H1 (cell line): Measurements from ENCODE around the gene TRIM47. TPM values are rescaled to one million over a fixed set of nuclear protein-coding genes. Genes with fewer than 3 reads are reported as not detected.
A peak's percentile ranks its signal among the peaks of the same experiment; 100 is the strongest.

Source experiments
- CTCF ChIA-PET: fragments of 300-600 bp; sonication (Branson Sonifier 250); formaldehyde crosslinking; loops from one replicate; lab custom pipeline; 2021; ENCODE audit not compliant: partially characterized antibody; lab: Charles Lee
- POLR2A ChIA-PET: fragments of 300-600 bp; sonication (Branson Sonifier 250); formaldehyde crosslinking; loops from one replicate; lab custom pipeline; 2021; ENCODE audit warnings: inconsistent platforms; ENCODE audit not compliant: partially characterized antibody; lab: Charles Lee
- DNase-seq, 2 experiments: peaks; one replicate each; pipeline versions ENCODE4 v3.0.0 to v3.0.0-alpha.2; 2010 to 2022; ENCODE audit warnings: low spot score in 2 of 2, low read depth in 1 of 2, mixed read lengths in 1 of 2
- FAIRE-seq: peaks from 2 replicates; lab custom pipeline; 2011; peaks lifted over from hg19 to GRCh38; lab: Jason Lieb, UNC
- H2AFZ ChIP-seq: 2 replicates; pipeline ENCODE4 v1.8.1; 2012; ENCODE audit warnings: low read length, inconsistent platforms
- H2AK5ac ChIP-seq: 2 replicates; pipeline ENCODE4 v1.6.1; 2013; ENCODE audit warnings: low read depth, low read length
- H2BK120ac ChIP-seq: replicated peaks from 2 replicates; pipeline ENCODE3; 2013; ENCODE audit warnings: low read depth, low read length, inconsistent platforms
- H2BK12ac ChIP-seq: 2 replicates; pipeline ENCODE4 v1.6.1; 2013; ENCODE audit warnings: low read depth, low read length
- H2BK15ac ChIP-seq: 2 replicates; pipeline ENCODE4 v1.6.1; 2013; ENCODE audit warnings: low read length
- H2BK20ac ChIP-seq: 2 replicates; pipeline ENCODE4 v1.6.1; 2013; ENCODE audit warnings: low read length
- H2BK5ac ChIP-seq: 2 replicates; pipeline ENCODE4 v1.6.1; 2013; ENCODE audit warnings: low read depth, low read length
- H3K14ac ChIP-seq: 2 replicates; pipeline ENCODE4 v1.6.1; 2013; ENCODE audit warnings: inconsistent platforms; ENCODE audit not compliant: insufficient read length
- H3K18ac ChIP-seq: 2 replicates; pipeline ENCODE4 v1.6.1; 2013; ENCODE audit warnings: low read length; ENCODE audit errors: extremely low read depth
- H3K23ac ChIP-seq: 2 replicates; pipeline ENCODE4 v1.6.1; 2013; ENCODE audit warnings: inconsistent platforms; ENCODE audit not compliant: insufficient read length
- H3K23me2 ChIP-seq: 2 replicates; pipeline ENCODE4 v1.6.1; 2013; ENCODE audit warnings: low read depth, low read length
- H3K27ac ChIP-seq: 2 replicates; pipeline ENCODE4 v1.6.1; 2011; ENCODE audit warnings: low read depth, low read length, inconsistent platforms
- H3K27me3 ChIP-seq, 4 experiments: replicated peaks in 1 of 4; 1 replicate in 1 of 4; 2 replicates in 3 of 4; pipeline versions ENCODE4 v1.6.1 to v1.8.1; 2011 to 2013; ENCODE audit warnings: low read length in 3 of 4, mild to moderate bottlenecking in 3 of 4, inconsistent platforms in 2 of 4, mixed read lengths in 2 of 4, moderate library complexity in 1 of 4; ENCODE audit not compliant: control insufficient read depth in 3 of 4, insufficient read depth in 3 of 4; ENCODE audit errors: extremely low read depth in 1 of 4
- H3K36me3 ChIP-seq, 4 experiments: 2 replicates each; pipeline versions ENCODE4 v1.6.1 to v1.8.1; 2011 to 2013; ENCODE audit warnings: mild to moderate bottlenecking in 4 of 4, low read length in 3 of 4, moderate library complexity in 2 of 4, control low read depth in 1 of 4, inconsistent platforms in 1 of 4; ENCODE audit not compliant: insufficient read depth in 4 of 4, control insufficient read depth in 2 of 4
- H3K4ac ChIP-seq: replicated peaks from 2 replicates; pipeline ENCODE3; 2013; ENCODE audit warnings: low read length, low read depth, mixed read lengths, inconsistent platforms; ENCODE audit not compliant: insufficient read length
- H3K4me1 ChIP-seq, 4 experiments: replicated peaks in 1 of 4; 1 replicate in 1 of 4; 2 replicates in 3 of 4; pipeline versions ENCODE4 v1.6.1 to v1.8.1; 2011 to 2013; ENCODE audit warnings: low read length in 3 of 4, inconsistent platforms in 2 of 4, mixed read lengths in 1 of 4; ENCODE audit not compliant: insufficient read depth in 4 of 4, control insufficient read depth in 3 of 4
- H3K4me2 ChIP-seq, 2 experiments: 2 replicates each; pipeline versions ENCODE4 v1.6.1 to v1.8.1; 2011 to 2013; ENCODE audit warnings: low read depth in 2 of 2, low read length in 2 of 2, control low read depth in 1 of 2, inconsistent platforms in 1 of 2, mild to moderate bottlenecking in 1 of 2; ENCODE audit not compliant: insufficient read depth in 1 of 2
- H3K4me3 ChIP-seq, 4 experiments: fragments of 200-600, 300-600 bp in 1 of 4; sonication (generic), shearing (Covaris generic), sonication (Bioruptor Twin) in 1 of 4; 2 replicates each; pipeline versions ENCODE4 v1.5.1 to v1.8.1; 2011 to 2016; ENCODE audit warnings: low read length in 4 of 4, low read depth in 3 of 4, control low read depth in 2 of 4, inconsistent platforms in 2 of 4, mild to moderate bottlenecking in 2 of 4, mixed read lengths in 1 of 4, moderate library complexity in 1 of 4; ENCODE audit not compliant: insufficient read depth in 2 of 4; ENCODE audit errors: extremely low read depth in 1 of 4
- H3K56ac ChIP-seq: replicated peaks from 2 replicates; pipeline ENCODE3; 2013; ENCODE audit warnings: low read depth, mild to moderate bottlenecking, mixed read lengths, low read length, inconsistent platforms; ENCODE audit not compliant: insufficient read length
- H3K79me1 ChIP-seq: 2 replicates; pipeline ENCODE4 v1.6.1; 2013; ENCODE audit warnings: low read depth, low read length, control low read depth
- H3K79me2 ChIP-seq, 2 experiments: 2 replicates each; pipeline versions ENCODE4 v1.6.1 to v1.8.1; 2012 to 2013; ENCODE audit warnings: low read length in 2 of 2, mild to moderate bottlenecking in 2 of 2, inconsistent platforms in 1 of 2; ENCODE audit not compliant: insufficient read depth in 2 of 2, control insufficient read depth in 1 of 2
- H3K9ac ChIP-seq, 4 experiments: replicated peaks in 1 of 4; 1 replicate in 1 of 4; 2 replicates in 3 of 4; pipeline versions ENCODE4 v1.6.1 to v1.8.1; 2011 to 2013; ENCODE audit warnings: low read depth in 3 of 4, low read length in 3 of 4, control low read depth in 2 of 4, mild to moderate bottlenecking in 2 of 4, moderate library complexity in 2 of 4, inconsistent platforms in 1 of 4; ENCODE audit errors: extremely low read depth in 1 of 4
- H3K9me3 ChIP-seq, 2 experiments: 2 replicates each; pipeline versions ENCODE4 v1.6.1 to v1.8.1; 2012 to 2013; ENCODE audit warnings: mild to moderate bottlenecking in 2 of 2, moderate library complexity in 2 of 2, control low read depth in 1 of 2, inconsistent platforms in 1 of 2, low read depth in 1 of 2, low read length in 1 of 2, mixed read lengths in 1 of 2; ENCODE audit not compliant: insufficient read depth in 2 of 2
- H4K20me1 ChIP-seq, 2 experiments: replicated peaks in 1 of 2; 2 replicates each; pipeline versions ENCODE3 to v1.8.1; 2011 to 2013; ENCODE audit warnings: inconsistent platforms in 2 of 2, low read length in 2 of 2, mild to moderate bottlenecking in 1 of 2; ENCODE audit not compliant: insufficient read depth in 2 of 2, control insufficient read depth in 1 of 2
- H4K5ac ChIP-seq: 2 replicates; pipeline ENCODE4 v1.6.1; 2013; ENCODE audit warnings: low read length, low read depth, mixed read lengths, inconsistent platforms; ENCODE audit not compliant: insufficient read length
- H4K8ac ChIP-seq: 2 replicates; pipeline ENCODE4 v1.8.0; 2013; ENCODE audit warnings: mild to moderate bottlenecking, moderate library complexity, low read length, inconsistent platforms; ENCODE audit not compliant: insufficient read depth; ENCODE audit errors: extremely low read depth
- H4K91ac ChIP-seq: replicated peaks from 2 replicates; pipeline ENCODE3; 2013; ENCODE audit warnings: low read length, mixed read lengths, inconsistent platforms; ENCODE audit not compliant: insufficient read length
- CBX5 ChIP-seq: fragments of 300-800, 300-1000 bp; sonication (generic); IDR thresholded peaks from 2 replicates; pipeline ENCODE4 v1.7.1; 2016; ENCODE audit warnings: antibody characterized with exemption, low read length, low read depth
- CTCF ChIP-seq, 3 experiments: IDR thresholded peaks; 1 replicate in 2 of 3; 2 replicates in 1 of 3; pipeline versions ENCODE4 v1.5.1 to v1.6.1; 2011; ENCODE audit warnings: low read length in 3 of 3, mild to moderate bottlenecking in 3 of 3, inconsistent platforms in 2 of 3, low read depth in 1 of 3, moderate library complexity in 1 of 3; ENCODE audit not compliant: insufficient read depth in 1 of 3; ENCODE audit errors: control extremely low read depth in 1 of 3
- GABPA ChIP-seq: IDR thresholded peaks from 2 replicates; pipeline ENCODE4 v1.6.1; 2011; ENCODE audit warnings: mild to moderate bottlenecking, low read length, moderate library complexity, borderline replicate concordance; ENCODE audit not compliant: insufficient read depth
- JUND ChIP-seq: IDR thresholded peaks from 2 replicates; pipeline ENCODE4 v1.6.1; 2011; ENCODE audit warnings: mild to moderate bottlenecking, improper control_type of control experiment, low read length
- KDM4A ChIP-seq: IDR thresholded peaks from one replicate; pipeline ENCODE4 v1.7.1; 2012; ENCODE audit warnings: low read depth, mild to moderate bottlenecking, moderate library complexity, low read length, inconsistent platforms; ENCODE audit not compliant: severe bottlenecking
- RXRA ChIP-seq: IDR thresholded peaks from 2 replicates; pipeline ENCODE4 v1.6.1; 2011; ENCODE audit warnings: low read depth, mild to moderate bottlenecking, low read length, moderate library complexity; ENCODE audit not compliant: insufficient read depth
- SUZ12 ChIP-seq: fragments of 200-600 bp; sonication (generic); IDR thresholded peaks from 2 replicates; pipeline ENCODE4 v1.6.1; 2012; ENCODE audit warnings: mild to moderate bottlenecking, inconsistent platforms, low read length, moderate library complexity, mixed read lengths
- WGBS, 2 experiments: shearing (Covaris generic) in 1 of 2; methylation state at CpG; one replicate each; pipeline versions ENCODE4 v1.1.6 to v1.1.7; 2013 to 2015; ENCODE audit warnings: low lambda C conversion rate in 2 of 2, mixed read lengths in 2 of 2, inconsistent platforms in 1 of 2, low coverage in 1 of 2, missing lambda C conversion rate in 1 of 2; ENCODE audit not compliant: insufficient replicate concordance in 2 of 2, insufficient coverage in 1 of 2, insufficient read length in 1 of 2; ENCODE audit errors: extremely low coverage in 1 of 2, missing lambda C conversion rate in 1 of 2; 5-methylcytosine and 5-hydroxymethylcytosine counted together
- polyA plus RNA-seq, 7 experiments: library from polyadenylated mRNA; depleted of rRNA in 3 of 7; stranded (reverse) in 5 of 7; unstranded in 2 of 7; fragments of >200 nt in 5 of 7; fragments of 200-250 nt in 2 of 7; gene quantifications; 1 replicate in 5 of 7; 2 replicates in 1 of 7; 4 replicates in 1 of 7; pipeline versions ENCODE4 v1.2.1 to v1.2.3, GENCODE V29; 2011 to 2013; ENCODE audit warnings: missing spikeins in 2 of 7, mixed read lengths in 2 of 7
- total RNA-seq: library from RNA; stranded (reverse); fragmentation: NEBNext Ultra II Directional; extraction: Animal tissue kit (Norgen Biotek cat#: 25700); gene quantifications from 2 replicates; pipeline ENCODE4 v1.2.1, GENCODE V29; 2021

Gene TRIM47
- total and polyA plus RNA-seq, 2 of the 8 experiments (the other 6 are each of a cell fraction or from before 2014, with no cell fraction given), result 6.3 to 6.4 TPM

- no peak for FAIRE-seq
- no peak overlapping the region for H3K4me2 ChIP-seq
- no peak overlapping the region for H3K56ac ChIP-seq
- no peak overlapping the region for H2AFZ ChIP-seq
- no peak overlapping the region for H2AK5ac ChIP-seq
- CTCF ChIA-PET, result interaction anchor here (0.6 to 21.9 kb wide), 29 partner anchors 10 to 323 kb away, joined by 3 to 563 read pairs (median 4); partner anchors contain the start of genes GALK1, UNC13D, UNK and WBP2
- POLR2A ChIA-PET, result interaction anchor here (0.9 to 16.0 kb wide), 17 partner anchors 9 to 169 kb away, joined by 3 to 216 read pairs (median 6); partner anchors contain the start of genes RECQL5, SAP30BP, TRIM65 and UNK
- no peak overlapping the region for H3K4ac ChIP-seq
- H3K79me2 ChIP-seq, result no peaks in the 10 kb centered on the region
- H4K91ac ChIP-seq, result no peak overlapping the region
- peak overlapping the region; percentile 23 for H4K5ac ChIP-seq
- H4K8ac ChIP-seq, result no peak overlapping the region; the same call in 1 of the 2 replicates
- no peak overlapping the region for H2BK120ac ChIP-seq
- TF ChIP-seq KDM4A, result no peak
- TF ChIP-seq RXRA, result no peak
- peak in 2 of 3 experiments; percentile 2 to 28; a peak in 1 of 4 replicates for TF ChIP-seq CTCF (IDR thresholded peaks at IDR 0.05; ENCODE audit: control extremely low read depth in 1 of 3, insufficient read depth in 1 of 3, low read depth in 1 of 3, low read length in 3 of 3)
- no peak for TF ChIP-seq GABPA
- TF ChIP-seq JUND, result no peak
- no peak for TF ChIP-seq SUZ12
- no peak for TF ChIP-seq CBX5
- TF ChIP-seq, all 59 proteins: peak for 1
- no peak overlapping the region for H3K23ac ChIP-seq
- H3K27ac ChIP-seq, result peak overlapping the region; percentile 43; the same call in 1 of the 2 replicates
- H3K9me3 ChIP-seq, result no peaks in the 10 kb centered on the region
- no peak overlapping the region for H3K18ac ChIP-seq
- H3K79me1 ChIP-seq, result 0 out of 2 replicates have a peak, but pooled peaks cover 2% of the 10 kb centered on the region
- H3K9ac ChIP-seq, result no peak overlapping the region
- H3K23me2 ChIP-seq, result peaks cover 2% of the 10 kb centered on the region; the same call in 1 of the 2 replicates
- WGBS, 2 experiments, result 85% methylated on average over 14 of the region's 14 CpGs; no CpG with 5 or more reads in 1 of the 2 experiments
- H3K14ac ChIP-seq, result no peak overlapping the region
- DNase-seq, result no peak
- H3K36me3 ChIP-seq, result peaks cover 7 to 22% (median 15%) of the 10 kb centered on the region in 4 experiments
- no peak overlapping the region for H2BK20ac ChIP-seq
- peaks cover 0 to 23% (median 19%) of the 10 kb centered on the region in 4 experiments; a peak in 6 of 7 replicates for H3K4me1 ChIP-seq
- no peaks in the 10 kb centered on the region for H4K20me1 ChIP-seq
- no peak overlapping the region for H3K4me3 ChIP-seq
- H2BK5ac ChIP-seq, result peak overlapping the region; percentile 83; the same call in 1 of the 2 replicates
- no peaks in the 10 kb centered on the region for H3K27me3 ChIP-seq
- no peak overlapping the region for H2BK12ac ChIP-seq
- H2BK15ac ChIP-seq, result no peak overlapping the region
These were observed 51.6 kb downstream of the TRIM47 start for GRCh38 chr17:75826561-75827307.
